ENCODE results near the gene COL25A1.

Gene COL25A1

DNA sequence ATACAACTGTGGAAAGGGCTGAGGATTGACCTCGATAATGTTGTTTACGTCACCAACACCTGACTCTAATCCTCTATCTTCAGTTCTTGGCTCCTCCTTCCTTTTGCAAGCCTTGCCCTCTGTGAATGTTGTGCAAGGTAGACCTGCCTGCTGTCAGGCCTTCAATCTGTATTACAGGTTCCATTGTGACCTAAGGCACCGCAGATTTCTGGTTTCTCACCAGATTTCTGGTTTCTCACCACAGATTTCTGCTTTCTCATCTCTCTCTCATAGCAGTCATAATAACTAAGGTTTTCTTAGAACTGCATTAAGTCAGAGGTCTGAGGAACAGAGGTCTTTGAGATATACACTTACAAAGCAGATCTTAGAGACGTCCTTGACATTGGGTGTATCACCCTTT is 488.1 kb downstream of the COL25A1 start:
- no peak for DNase-seq (ENCODE audit: low read depth)

DNA sequence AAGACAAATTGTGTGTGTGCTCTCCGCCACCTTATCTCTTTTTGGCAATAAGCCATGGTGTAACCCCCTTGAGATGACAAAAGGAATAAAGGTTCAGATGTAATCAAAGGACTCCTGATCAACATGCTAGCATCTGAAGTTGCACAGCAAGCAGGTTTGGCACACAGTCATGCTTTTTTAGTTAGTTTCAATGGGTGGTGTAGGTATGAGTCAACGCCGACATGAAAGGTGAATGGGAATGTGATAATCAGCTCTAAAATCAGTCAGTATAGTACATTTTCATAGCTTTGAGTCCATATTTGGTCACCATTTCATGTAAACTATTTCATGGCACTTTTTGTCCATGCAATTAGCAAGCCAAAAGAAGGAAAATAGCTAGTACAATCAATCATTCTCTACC is 489.2 kb downstream of the COL25A1 start:
- DNase-seq (ENCODE audit: low read depth) = no peak

DNA sequence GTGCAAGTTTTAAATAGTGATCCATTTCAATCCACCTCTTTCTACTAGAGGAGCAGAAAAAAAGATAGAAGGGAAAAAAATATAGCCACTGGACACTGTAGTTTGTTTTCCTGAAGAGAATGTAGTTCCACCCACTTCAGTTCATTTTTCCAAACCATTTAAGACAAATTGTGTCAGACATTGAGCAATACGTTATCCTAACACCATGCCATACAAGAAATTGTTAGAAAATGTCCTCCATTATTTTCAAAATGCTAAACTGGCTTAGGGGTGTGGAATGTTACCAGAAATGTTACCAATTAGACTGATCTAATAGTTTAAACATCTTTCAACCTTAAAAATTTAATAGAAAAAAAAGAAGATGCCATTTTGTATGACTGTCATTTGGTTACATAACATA is 491.0 kb downstream of the COL25A1 start:
- DNase-seq (ENCODE audit: low read depth) = no peak

DNA sequence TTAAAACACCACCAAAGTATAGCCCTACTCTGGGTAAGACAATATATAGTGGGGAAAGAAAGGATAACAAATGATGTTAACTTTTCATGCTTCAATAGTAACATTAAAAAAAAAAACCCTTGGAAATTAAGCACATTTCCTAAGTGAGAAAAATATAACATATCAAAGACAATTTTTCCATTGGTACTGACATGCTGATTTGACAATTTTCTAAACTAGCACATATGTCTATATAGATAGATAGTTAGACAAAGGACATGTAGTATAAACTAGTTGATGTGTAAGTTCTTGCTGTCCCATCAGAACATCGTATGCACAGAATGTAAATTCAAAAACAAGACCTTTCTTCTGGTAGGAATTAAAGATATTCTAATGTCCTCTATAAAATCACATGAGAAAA is 492.4 kb downstream of the COL25A1 start:
- no peak for DNase-seq (ENCODE audit: low read depth)

DNA sequence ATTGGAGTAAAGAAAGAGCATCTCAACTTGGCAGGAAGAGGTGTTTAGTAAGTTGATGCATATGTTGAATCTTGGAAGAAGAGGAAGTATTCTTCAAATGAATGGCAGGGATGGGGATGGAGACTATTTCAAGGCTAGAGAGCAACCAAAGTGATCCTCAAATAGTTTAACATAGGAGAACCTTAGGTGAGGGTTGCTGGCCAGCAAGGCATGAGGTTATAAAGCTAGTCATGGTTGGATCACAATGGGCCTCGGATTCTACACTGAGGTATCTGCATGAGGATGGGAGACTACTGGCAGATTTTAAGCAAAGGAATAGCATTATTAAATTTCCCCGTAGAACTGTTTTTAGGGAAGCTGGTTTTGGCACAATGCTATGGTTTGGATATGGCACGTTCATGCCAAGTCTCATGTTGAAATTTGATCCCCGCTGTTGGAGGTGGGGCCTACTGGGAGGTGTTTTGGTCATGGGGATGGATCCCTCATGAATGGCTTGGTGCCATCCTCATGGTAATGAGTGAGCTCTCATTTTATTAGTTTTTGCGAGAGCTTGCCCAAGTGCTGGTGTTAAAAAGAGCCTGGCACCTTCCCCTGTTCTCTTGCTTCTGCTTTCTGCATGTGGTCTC is 497.7 kb downstream of the COL25A1 start:
- no peak for DNase-seq (ENCODE audit: low read depth)

DNA sequence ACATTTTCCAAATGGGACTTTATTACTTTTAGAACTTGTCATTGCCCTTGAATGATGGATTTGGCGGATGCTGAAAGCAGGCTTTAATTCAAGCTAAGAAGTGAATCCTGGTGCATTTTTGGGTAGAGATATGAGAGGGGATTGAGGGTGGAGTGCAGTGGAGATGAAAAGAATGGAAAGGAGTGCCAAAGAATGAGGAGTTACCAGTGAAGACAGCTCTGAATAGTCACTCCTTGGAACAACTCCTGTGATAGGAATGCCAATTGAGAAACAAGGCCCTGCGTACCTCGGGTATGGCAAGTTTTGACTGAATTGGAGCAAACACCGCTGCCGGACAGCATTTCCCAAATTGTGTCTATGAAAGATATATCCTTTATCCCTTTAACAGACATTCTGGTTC is 503.2 kb downstream of the COL25A1 start:
- DNase-seq (ENCODE audit: low read depth) = no peak

DNA sequence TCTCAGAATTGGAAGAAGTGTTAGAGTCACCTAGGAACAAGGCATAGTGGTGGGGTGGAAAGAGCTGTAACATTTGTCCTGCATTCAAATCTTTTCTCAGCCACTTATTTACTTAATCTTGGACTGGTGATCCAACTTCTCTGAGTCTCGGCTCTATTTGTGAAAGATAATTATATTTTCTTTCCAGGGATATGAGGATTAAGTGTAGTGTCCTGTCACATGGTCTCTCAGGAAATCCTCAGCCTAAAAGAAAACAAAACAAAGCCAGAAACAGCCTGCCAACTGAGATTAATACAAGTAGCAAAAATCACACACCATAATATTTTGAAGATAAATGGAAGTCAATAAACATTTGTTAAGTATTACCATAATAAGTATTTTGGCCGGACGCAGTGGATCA is 506.3 kb downstream of the COL25A1 start:
- no peak for DNase-seq (ENCODE audit: low read depth)

DNA sequence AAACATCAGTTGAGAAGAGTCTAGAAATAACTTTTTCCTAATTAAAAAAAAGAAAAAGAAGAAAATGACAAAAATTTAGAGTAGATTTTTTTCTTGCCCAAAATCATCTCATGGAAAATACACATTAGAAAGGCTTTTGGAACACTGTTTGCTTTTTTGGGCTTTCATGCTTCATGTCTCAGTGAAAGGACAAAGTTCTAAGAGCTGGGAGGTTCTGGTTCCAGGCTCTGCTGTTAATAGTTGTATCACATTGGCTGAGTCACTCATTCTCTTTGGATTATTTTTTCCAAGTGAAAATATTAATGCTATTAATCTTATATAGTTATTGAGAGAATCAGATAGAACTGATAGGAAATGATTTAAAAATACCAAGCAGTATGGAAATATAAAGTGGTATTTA is 506.7 kb downstream of the COL25A1 start:
- no peak for DNase-seq (ENCODE audit: low read depth)

DNA sequence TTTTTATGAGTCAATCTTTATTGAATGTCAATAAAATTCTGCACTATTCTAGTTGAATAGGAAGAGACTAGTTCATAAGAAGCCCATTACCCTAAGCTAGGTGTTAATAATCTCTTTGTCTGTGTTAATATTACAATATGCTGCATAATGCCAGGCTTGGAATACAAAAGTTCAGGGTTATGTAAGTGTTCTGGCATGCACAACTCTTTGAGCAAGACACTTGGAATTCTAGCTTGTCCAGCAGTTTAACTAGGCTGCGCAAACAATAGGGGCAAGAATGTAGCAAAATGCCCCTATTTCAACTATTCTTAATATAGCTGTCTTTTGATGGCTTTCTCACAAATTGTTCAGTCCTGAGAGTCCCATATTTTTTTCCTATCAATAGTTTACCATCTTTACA is 508.3 kb downstream of the COL25A1 start:
- DNase-seq (ENCODE audit: low read depth) = no peak

DNA sequence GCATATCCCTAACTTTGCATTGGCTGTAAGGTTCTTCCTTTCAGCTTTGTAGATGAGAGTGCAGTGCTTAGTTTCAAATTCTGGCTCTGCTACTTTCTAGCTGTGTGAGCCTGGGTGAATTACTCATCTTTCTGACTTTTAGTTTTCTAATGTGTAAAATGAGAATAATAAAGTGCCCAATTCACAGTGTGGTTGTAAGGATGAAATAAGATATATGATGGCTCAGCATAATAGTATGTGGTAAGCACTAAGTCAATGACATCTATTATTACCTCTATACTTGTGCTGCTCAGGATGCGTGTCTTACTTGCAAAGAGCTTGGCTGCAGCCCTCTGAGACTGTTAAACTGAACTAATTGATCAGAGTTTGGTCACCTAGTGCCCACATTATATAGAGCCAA is 509.0 kb downstream of the COL25A1 start:
- no peak for DNase-seq (ENCODE audit: low read depth)

DNA sequence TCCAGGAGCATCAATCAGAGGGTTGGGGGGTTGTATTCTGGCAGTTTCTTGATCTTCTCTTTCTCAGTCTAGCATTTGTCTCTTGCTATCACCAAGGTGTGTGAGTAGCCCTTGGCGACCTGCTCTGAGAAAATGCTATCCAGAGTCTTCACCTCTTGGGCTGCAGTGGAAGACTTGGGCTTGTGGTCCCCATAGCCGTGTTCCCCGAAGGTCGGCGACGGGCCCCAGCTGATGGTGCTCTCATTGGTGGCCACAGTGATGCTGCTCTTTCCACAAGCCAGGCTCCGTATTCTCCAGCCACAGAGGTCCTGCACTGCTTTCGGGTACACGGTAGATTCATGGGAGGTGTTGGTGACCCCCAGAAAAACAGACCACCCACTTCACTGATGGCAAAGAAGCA is 513.7 kb downstream of the COL25A1 start:
- DNase-seq (ENCODE audit: low read depth) = no peak

DNA sequence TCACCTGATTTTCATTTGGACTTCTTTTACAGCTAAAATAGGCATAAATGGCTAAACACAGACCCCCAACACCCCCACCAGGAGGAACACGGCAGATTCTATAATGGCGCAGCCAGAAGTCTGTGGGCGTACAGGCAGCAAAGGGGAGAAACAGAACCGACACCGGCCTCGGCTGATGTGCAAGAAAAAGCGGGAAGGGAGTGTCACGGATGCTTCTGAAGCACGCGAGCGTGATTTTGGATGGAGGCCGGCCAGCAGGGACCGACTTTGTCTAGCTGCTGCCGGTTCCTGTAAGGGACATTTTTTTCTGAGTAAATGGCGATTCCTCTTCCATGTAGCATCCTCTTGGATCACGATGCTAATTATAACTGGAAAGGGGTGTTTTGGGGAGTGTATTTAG is 514.7 kb downstream of the COL25A1 start:
- no peak for DNase-seq (ENCODE audit: low read depth)

DNA sequence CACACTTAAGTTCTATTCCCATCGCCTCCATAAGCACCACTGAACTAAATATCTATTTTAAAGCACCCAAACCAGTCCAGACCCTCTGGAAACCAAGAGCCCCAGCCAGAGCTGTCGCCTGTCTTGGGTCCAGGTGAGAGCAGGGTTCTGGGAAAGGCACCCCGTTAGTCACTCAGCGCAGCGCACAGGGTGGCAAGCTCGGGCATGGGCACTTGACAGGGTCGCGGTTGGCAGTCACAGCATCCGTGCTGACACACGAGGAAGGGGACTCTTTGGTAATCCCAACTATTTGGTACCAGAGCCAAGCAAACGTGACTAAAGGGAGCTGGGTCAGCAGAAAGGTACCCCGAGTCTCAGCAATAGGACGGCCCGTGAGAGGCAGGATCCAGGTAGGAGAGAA is 515.4 kb downstream of the COL25A1 start:
- no peak for DNase-seq (ENCODE audit: low read depth)

DNA sequence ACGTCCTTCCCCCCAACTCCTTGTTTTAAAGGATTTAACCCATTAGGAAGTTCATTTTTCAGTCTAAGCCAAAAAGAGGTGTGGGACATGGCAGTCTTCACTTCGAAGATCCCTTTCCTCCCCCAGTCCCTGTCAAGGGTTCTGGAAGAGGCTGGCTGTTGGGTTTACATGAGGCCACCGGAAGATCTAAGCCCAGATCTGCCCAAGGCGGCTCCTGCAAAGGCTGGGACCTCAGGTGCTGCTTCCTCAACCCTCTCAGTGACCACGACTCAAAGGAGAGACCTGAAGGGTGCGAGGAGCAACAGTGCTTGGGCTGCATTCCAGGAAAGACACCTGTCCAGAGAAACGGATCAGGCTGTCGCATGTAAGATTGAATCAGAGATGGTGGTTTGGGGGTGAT is 516.1 kb downstream of the COL25A1 start:
- no peak for DNase-seq (ENCODE audit: low read depth)

DNA sequence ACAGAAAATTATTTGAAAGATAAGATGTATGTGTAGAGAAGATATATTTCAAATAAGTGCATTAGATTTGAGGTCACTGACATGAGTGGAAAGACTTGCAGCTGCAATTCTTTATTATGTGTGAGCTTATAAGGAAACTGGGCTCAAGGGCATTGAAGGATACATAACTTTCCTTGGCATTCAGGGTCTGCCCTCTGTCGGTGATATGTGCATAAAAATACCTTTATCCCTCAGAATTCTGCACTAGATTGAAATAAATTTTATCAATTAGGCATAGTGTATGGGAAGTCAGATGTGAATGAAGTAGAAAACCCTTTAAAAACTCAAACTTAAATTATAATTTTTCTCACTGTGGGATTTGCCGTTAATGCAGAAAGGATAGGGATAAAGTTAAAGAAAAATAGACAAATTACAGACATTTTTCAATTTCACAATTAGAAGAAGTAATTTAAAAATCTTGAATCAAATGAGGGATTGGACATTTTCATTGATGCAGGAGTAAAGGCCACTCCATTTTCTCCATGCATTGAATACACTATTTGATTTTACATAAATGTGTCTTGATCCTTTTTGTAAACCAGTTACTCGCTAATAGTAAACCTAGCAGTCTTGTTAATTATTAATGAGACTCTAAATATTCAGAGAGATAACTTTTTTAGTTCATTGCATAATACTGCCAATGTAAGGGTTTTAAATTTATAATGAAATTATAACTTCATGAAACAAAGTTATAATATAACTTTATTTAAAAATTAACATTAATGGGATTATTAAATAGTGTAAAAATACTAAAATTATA is 518.6 kb downstream of the COL25A1 start:
- no peak for DNase-seq (ENCODE audit: low read depth)

DNA sequence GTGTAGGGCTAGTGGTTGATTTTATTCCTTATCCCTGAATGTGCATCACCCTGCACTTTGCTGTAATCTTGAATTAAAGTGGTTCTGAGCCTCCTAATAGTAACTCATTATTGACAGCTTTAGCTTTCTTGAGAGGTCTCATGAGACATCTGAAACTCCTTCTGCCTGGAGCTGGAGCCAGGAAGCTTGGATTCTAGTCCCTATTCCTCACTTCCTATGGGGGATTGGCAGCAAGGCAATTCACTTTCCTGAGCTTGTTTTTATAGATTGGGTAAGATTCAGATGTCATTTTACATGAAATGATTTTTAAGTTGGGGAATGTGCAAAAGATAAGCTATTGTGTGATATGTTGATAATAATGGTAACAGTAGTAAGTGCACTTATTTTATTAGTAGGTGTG is 522.5 kb downstream of the COL25A1 start:
- no peak for DNase-seq (ENCODE audit: low read depth)

DNA sequence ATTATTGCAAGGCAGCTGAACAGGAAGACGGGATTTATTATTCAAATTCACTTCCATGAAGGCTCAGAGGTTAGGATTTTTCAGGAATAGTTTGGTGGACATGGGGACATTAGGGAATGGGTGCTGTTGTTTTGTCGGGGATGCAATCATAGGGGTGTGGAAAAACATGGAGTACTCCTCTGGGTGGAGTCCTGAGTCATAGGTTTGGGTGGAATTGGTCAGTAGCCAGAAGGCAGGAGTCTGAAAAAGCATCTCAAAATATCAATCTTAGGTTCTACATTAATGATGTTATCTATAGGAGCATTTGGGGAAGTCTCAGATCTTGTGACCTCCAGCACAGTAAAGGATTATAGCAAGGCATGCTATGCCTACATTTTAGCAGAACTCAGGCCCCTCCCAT is 525.1 kb downstream of the COL25A1 start:
- DNase-seq (ENCODE audit: low read depth) = no peak

DNA sequence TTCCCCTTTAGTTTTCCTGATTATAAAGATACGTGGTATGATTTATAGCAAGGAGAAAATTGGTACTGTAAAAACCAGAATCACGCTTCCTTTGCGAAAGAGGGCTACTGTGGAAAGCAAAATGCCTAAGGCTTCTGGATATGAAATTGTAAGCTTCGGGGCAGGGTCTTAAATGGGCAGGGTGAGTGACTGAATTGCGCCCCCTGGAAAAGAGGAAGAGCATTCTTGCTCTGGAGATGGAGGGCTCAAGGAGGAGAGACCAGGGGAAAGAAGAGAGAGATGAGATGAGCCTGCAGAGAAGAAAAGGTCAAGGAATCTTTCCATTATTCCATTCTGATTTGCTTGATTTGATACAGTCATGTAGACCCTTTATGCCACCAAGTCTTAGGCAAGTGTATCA is 526.5 kb downstream of the COL25A1 start:
- no peak for DNase-seq (ENCODE audit: low read depth)

DNA sequence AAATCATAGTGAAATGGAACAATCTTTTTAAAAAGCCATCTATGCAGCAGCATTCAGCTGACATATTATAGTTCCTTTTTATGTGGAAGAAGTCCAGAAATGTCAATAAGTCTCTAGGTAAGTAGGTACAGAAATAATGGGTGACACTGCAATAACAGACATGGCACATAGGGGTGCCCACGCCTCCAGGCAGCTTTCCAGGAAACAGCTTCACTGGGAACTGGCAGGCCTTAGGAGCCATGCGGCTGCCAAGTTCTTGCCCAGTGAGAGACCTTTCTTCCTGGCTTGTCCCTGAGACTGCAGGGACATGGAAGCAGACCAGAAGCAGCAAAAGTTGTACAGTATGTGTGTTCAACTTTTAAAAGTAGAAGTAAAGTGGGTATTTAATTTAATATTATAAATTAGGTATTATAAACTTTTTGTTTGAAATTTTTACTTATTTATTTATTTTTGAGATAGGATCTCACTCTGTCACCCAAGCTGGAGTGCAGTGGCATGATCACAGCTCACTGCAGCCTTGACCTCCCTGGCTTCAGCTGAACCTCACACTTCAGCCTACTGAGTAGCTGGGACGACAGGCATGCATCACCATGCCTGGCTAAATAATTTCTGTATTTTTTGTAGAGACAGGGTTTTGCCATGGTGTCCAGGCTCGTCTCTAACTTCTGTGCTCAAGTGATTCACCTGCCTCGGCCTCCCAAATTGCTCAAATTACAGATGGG is 527.5 kb downstream of the COL25A1 start:
- DNase-seq (ENCODE audit: low read depth) = no peak

DNA sequence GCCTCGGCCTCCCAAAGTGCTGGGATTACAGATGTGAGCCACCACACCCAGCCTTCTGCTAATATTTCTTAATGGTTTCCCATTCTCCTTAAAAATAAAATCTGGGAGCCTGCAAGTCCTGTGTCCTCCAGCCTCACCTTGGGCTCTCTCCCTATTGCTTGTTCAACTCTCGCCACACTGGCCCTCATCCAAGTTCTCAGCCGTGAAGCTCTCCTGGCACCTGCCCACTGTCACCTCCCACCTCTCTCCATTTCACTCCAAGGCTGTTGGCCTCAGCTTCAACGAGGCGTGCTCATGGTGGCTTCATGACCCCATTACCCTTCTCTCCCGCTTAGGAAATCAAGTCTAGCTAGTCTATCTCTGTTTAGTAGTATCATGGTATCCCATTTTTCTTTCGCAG is 530.1 kb downstream of the COL25A1 start:
- DNase-seq (ENCODE audit: low read depth) = no peak

DNA sequence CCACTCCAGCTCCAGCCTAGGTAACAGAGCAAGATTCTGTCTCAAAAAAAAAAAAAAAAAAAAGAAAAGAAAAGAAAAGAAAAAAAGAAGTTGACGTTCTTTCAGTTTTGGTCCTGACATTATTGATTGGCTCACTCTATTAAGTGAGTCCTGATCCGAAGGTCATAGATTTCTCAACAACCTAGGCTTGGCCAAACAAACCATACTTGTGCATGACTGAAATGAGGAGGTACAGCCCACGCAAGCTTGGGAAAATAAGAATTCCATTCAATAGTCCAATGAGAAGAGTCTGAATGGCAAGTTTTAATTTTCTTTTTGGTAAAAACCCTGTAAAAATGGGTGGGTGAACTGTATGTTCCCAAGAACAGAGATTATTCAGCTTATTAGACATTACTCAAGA is 536.4 kb downstream of the COL25A1 start:
- DNase-seq (ENCODE audit: low read depth) = no peak

DNA sequence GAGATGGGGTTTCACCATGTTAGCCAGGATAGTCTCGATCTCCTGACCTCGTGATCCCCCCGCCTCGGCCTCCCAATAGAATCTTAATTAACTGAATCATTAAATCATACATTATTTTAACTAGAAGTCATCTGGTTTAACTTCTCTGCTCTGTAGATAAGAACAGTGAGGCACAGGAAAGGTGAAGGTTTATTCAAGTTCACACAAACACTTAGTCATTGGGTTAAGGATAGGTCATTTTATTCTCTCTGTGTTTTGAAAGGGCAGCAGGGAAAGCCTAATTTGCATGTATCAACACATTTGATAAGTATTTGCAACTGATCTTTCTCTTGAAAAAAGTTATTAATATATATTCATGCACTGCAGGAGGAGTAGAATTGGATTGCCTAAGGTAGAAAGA is 538.5 kb downstream of the COL25A1 start:
- no peak for DNase-seq (ENCODE audit: low read depth)

DNA sequence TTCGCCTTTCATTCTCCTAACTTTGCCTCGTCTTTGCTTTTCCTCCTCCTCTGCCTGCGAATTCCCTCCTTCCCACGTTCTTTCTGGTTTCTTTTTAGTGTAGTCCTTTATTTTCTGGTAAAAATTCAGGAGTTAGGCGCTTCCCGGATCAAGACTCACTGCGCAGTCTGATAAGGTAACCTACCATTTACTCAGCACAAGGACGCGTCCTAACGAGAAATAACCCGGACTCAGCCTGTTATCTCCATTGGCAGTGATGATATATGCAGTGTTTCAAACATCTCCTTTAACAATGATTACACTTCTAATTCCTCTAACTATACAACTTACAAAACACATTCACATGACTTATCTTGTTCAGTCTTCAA is 539.2 kb downstream of the COL25A1 start:
- DNase-seq (ENCODE audit: low read depth) = no peak

Data from stimulated activated CD8-positive, alpha-beta memory T cell treated with anti-CD3 and anti-CD28 coated beads, Interleukin-12 subunit alpha, Interleukin-12 subunit beta, amount 100 ng/mL, for 4 hours (primary cell).